NOMO-1 treated with DMSO at 0.1 percent for 48 hours (cell line): Measurements from ENCODE around the gene TEPSIN.
"Not testable (repeated sequence)": the region's sequence is repeated elsewhere in the genome, so short reads cannot be mapped to it uniquely, and the experiment has no call there.

ENCODE experiments used
- DNase-seq: peaks from one replicate; lab custom pipeline; 2025; ENCODE audit not compliant: unreplicated experiment; lab: John Stamatoyannopoulos, UW

Gene TEPSIN

GRCh38 chr17:81237591-81238489, 1.0 kb downstream of the TEPSIN start:
- DNase-seq: no peak

DNA sequence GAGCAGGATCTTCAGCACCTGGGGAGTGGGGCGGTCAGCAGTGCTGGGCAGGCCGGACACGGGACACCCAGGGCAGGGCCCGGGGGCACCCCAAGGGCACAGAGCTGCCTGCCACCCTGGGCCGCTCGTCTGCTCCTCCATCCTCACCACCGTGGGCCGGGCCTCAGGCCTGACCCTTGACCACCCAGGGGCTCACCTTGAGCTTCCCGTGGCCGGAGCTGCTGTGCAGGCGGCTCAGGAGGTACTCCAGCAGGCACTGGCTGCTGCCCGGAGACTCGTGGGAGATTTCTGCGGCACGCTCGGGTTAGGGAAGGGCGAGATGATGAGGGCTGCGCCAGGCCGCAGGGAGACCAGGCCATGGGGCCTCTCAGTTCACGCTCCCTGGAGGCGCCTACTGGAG, 2.1 kb downstream of the TEPSIN start:
- DNase-seq: no peak

DNA sequence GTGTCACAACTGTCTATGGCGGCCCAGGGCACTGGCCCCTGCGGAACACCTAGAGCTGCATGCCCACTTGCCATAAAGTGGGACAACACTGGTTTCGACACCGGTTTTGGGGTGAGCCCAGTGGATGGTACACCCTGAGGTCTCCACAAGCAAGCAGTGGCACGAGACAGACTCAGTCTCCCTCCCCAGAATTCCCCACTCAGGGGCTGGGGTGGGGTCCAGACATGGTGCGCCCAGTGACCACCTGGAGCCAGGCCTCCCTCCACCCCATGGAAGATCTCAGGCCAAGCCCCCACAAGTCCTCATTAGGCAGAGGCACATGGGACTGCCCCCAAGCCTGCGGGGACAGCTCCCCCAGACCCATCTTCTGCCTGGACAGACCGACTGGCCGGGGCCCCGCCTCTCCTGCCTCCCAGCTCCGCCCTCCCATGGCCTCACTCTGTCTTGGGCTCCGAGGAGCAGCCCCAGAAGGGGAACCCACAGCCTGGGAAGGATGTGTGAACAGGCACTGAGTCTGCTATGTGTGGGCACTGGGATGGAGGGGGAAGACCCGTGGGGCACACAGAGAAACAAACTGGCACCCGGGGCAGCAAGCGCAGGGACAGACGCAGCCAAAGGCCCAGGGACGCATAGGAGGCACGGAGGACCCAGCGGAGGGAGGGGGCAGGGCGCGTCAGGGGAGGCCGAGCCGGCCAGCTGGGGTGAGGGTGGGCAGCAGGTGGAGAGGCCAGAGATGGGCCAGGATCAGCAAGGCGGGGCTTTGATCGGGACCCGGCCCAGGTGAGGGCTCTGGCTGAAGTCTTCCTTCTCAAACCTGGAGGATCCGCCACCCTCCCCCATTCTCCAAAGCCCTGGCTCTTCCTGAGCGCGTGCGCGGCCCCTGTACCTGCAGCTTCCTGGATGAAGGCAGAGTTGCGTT, 2.8 kb downstream of the TEPSIN start:
- no peak for DNase-seq

DNA sequence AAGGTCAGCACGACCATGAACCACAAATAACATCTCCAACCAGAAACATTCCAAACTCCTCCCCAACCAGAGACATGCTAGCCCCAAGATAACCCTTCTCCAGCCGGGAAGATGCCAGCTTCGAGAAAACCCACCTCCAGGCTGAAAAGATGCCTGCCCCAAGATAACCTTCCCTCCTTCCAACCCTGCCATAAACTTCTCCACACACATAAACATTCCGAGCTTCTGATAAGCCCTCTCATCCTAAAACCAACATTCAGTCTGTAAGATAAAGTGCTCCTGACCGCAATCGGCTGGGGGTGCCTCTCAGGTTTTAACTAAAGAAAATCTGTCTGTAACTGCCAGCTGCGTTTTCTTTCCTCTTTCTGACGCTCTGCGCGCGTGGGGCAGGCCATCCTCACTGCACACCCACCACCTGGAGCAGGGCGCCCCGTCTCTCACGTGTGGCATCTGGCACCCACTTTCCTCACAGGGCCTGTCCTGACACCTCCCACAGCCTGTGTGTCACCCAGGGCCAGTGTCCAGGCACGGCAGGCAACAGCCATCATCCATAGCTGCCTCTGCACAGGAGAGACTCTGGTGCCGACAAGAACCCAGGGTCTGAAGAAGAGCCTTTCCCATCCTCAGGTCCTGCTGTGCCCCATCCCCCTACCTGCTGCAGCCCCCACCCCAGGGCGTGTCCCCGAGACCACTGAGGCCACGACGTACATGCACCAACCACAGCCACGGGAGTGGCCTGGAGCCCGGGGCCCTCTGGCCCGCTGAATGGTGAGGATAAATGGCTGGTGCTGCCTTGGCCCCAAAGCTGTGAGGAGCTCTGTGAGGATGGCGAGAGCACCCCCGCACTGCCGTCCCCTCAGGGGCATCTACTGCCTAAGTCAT, 3.7 kb downstream of the TEPSIN start:
- DNase-seq: no peak

GRCh38 chr17:81234506-81234855, 4.4 kb downstream of the TEPSIN start:
- DNase-seq: no peak

DNA sequence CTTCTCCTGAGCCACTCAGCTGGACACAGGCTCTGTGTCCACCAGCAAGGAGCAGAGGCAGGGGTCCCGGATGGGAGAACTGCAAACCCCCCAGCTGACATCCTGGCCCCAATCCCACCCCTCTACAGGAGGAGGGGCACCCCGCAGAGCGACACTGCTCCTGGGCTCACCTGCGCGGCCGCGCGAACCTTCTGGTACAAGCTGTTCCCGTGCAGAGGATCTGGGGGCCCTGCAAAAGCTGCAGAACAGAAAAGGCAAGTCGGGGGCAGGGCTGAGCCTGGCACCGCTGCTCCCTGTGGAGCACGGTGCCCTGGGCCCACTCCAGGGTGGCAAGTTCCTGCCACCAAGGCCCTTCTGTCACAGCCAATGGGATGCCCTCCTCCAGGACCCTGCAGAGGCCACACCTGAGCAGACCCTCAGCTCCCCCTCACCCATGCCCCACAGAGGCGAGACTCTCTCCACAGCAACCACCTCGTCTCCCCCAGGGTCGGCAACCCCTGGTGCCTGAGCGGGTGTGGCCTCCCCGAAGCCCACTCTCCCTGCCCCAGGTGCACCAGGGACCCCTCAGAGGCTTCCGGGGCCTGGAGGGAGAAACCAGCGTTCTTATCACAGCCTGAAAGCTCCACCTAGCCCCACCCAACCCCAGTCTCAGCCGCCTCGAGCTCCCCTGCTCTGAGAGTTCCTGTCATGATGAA, 4.9 kb downstream of the TEPSIN start:
- DNase-seq: no peak

DNA sequence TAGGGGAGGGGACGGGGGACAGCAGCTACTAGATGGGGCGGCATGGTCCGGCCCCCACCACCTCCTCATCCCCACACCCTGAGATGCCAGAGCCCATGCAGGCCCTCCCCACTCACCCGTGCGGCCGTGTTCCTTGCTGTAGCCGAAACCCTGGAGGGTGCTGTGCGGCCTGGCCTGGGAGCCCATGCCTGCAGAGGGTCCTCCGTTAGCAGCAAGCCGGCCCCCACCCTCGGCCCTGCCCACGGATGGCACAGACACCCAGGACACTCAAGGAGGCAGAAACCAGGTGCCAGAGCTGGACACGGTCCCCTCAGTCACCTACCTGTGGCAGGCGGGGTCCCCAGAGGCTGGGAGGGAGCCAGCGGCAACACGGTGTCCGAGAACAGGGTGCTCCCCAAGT, 5.5 kb downstream of the TEPSIN start:
- DNase-seq: no peak

DNA sequence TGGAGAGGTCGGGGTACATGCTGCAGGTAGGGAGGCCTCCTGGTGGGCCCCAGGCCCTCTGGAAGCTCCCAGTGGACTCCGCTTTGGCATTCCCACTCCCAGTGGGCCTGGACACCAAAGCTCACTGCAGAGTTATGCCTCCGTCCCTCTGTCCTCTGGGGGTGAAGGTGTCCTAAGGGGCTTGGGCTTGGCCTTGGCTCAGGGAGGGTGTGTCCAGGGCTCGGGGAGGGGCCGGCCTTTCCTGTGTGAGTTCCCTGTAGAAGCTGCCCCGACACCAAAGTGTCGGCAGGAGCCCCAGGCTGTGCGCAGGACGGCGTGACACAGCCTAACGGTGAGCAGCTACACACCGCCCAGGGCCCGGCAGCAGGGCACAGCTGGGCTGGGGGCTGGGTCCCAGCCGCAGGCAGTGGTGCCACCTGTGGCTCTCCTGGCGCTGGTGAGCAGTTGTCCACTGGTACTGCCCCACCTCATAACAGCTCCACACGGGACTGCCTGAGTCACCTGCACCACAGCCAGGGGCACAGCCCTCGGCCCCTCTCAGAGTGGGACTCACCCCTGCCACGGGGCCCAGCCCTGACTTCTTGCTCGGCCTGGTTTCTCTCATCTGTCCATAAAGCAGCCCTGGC, 6.1 kb downstream of the TEPSIN start:
- DNase-seq: no peak

DNA sequence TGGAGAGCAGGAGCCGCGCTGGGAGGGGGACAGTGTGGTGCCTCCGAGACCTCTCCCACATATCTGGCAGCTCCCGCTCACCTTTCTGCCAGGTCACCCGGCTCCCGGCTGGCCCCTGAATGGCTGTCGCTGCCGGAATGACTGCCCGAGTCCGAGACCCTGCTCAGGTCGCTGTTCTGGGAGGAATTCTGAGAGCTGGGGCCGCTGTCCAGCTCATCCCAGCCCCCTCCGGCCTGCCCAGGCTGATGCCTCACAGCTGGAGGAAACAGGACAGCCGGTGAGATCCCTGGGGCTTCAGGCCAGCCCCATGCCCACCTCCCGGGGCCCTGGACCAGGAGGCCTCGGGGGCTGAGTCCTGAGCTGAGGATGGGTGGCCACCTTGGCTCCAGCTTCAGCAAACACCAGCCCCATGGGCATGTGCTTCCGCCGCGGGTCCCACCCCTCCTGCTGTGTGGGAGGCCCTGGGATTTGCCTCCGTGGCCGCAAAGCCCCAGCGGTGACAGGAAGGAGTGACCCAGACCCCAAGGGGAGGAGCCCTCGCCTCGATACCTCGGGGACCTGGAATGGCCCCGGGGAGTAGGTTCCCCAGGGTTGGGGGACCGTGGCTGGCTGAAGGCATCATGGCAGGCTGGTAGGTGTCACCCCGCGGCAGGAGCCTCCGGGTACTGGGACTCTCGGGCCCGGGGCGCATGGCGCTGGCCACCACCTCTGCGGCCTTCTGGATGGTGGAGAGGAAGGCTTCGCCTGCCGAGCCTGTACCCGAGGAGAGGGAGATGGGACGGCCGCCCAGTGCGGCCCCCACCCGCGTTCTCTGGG, 6.9 kb downstream of the TEPSIN start:
- no peak for DNase-seq

- no peak for DNase-seq
Measured at GRCh38 chr17:81231121-81231645, 7.7 kb downstream of the TEPSIN start.

- DNase-seq: no peak
Measured at GRCh38 chr17:81230043-81230820, 8.6 kb downstream of the TEPSIN start.

DNA sequence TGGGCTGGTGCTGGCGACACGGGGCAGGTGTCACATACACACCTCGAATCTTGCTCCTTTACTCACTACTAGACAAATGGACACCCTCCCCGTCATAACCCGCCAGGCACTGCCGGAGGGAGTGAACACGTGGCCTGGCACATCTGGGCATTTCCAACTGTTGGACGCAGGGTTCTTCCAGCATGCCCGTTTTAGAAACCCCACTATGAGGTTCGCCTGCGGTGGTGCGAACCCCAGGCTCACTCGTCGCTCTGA, 9.3 kb downstream of the TEPSIN start:
- no peak for DNase-seq

DNA sequence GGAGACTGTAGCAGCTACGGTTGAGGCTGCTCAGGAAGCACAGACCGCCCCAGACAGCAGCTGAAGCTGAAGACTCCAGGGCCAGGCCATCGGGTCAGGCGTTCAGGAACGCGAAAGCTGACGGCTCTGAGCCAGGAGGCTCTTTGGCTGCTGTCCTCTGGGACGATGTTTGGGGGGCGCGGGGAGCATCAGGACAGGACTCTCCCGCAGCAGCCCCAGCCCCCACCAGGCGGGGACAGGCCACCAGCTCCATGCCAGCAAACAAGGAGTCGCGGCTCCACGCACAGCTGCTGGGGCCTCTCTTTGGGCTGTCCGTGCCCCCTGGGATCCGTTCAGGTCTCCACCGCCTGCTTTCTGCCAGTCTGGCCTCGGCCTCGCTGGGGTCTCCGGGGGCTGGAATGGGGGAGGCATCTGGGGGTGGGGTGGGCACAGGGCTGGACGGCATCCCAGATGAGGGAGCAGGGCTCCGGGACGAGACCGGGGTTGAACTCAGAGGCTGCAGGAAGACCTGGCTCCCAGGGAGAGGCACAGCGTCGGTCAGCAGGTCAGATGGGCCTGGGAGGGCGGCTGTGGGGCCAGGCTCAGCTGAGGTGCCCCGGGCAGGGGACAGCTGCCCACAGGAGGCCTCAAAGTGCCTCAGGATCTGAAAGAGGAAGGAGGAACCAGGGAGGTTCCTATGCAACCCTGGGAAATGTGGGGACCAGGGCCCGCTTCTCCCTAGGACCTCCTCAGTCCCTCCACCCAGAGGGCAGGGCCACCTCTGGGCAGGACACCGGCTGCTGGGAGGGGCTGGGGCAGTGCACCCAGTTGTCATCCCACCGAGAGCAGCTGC, 9.8 kb downstream of the TEPSIN start:
- no peak for DNase-seq

GRCh38 chr17:81228420-81228819, 10.4 kb downstream of the TEPSIN start:
- peak; percentile 86 for DNase-seq

GRCh38 chr17:81227630-81228029, 11.2 kb downstream of the TEPSIN start:
- not testable (repeated sequence) for DNase-seq

DNA sequence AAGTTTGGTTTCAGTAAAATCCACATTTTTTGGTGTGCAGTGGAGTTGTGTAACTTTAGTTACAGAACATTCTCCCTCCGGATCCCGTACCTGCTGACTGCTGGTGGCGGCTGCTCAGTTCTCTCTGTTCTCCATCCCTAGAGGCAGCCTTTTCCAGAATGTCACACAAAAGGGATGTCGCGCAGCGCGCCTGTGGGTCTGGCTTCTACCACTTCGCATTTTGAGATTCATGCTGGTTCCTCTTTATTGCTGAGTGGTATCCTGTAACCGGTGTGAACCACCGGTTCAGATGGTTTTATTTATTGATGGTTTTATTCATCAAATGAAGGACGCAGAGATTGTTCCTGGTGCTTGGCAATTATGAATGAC, 15.1 kb downstream of the TEPSIN start:
- peak; percentile 71 for DNase-seq

GRCh38 chr17:81222906-81223761, 15.7 kb downstream of the TEPSIN start, which contains the start of gene CEP131:
Gene CEP131, minus strand, starts transcription at chr17:81222965. Its CDS starts 2,909 bp downstream, at chr17:81220056.
- DNase-seq: peak; percentile 98
